ENCODE measurements around the gene SLC2A1. TPM values are rescaled to one million over a fixed set of nuclear protein-coding genes. Genes with fewer than 3 reads are reported as not detected.

SLC2A1 gene
- total RNA-seq, 1 donor from 2014 or later = 236 TPM

- H3K27ac Mint-ChIP-seq (ENCODE audit: unreplicated experiment) = peak overlapping the region; percentile 91
- no peak overlapping the region for H3K4me3 Mint-ChIP-seq (ENCODE audit: unreplicated experiment)
- TF ChIP-seq CTCF (IDR thresholded peaks at IDR 0.05) = no peak
- H3K4me1 Mint-ChIP-seq (ENCODE audit: unreplicated experiment) = peaks cover 60% of the 10 kb centered on the region
- H3K36me3 Mint-ChIP-seq (ENCODE audit: unreplicated experiment) = no peaks in the 10 kb centered on the region
- H3K9me3 Mint-ChIP-seq (ENCODE audit: unreplicated experiment) = no peaks in the 10 kb centered on the region
- DNase-seq (ENCODE audit: extremely low spot score, unreplicated experiment) = no peak
- H3K27me3 Mint-ChIP-seq (ENCODE audit: unreplicated experiment) = no peaks in the 10 kb centered on the region
Measured at GRCh38 chr1:42964044-42964812, 5.6 kb upstream of the SLC2A1 start.

- H3K4me3 Mint-ChIP-seq (ENCODE audit: unreplicated experiment) = peak overlapping the region; percentile 23
- H3K4me1 Mint-ChIP-seq (ENCODE audit: unreplicated experiment) = peaks cover 63% of the 10 kb centered on the region
- DNase-seq (ENCODE audit: extremely low spot score, unreplicated experiment) = no peak
Measured at GRCh38 chr1:42963378-42964043, 4.8 kb upstream of the SLC2A1 start.

GRCh38 chr1:42962641-42963377 lies 4.1 kb upstream of the SLC2A1 start:
- peak overlapping the region; percentile 91 for H3K27ac Mint-ChIP-seq (ENCODE audit: unreplicated experiment)
- H3K36me3 Mint-ChIP-seq (ENCODE audit: unreplicated experiment) = no peaks in the 10 kb centered on the region
- TF ChIP-seq CTCF (IDR thresholded peaks at IDR 0.05) = no peak
- no peaks in the 10 kb centered on the region for H3K27me3 Mint-ChIP-seq (ENCODE audit: unreplicated experiment)
- no peak for DNase-seq (ENCODE audit: extremely low spot score, unreplicated experiment)
- H3K9me3 Mint-ChIP-seq (ENCODE audit: unreplicated experiment) = no peaks in the 10 kb centered on the region
- peak overlapping the region; percentile 23 for H3K4me3 Mint-ChIP-seq (ENCODE audit: unreplicated experiment)
- peaks cover 63% of the 10 kb centered on the region for H3K4me1 Mint-ChIP-seq (ENCODE audit: unreplicated experiment)

More at GRCh38 chr1:42963378-42964043, 4.8 kb upstream of the SLC2A1 start:
- Mint-ChIP-seq H3K27me3 (ENCODE audit: unreplicated experiment) (no peaks in the 10 kb centered on the region), H3K36me3 (ENCODE audit: unreplicated experiment) (no peaks in the 10 kb centered on the region), H3K9me3 (ENCODE audit: unreplicated experiment) (no peaks in the 10 kb centered on the region), H3K27ac (ENCODE audit: unreplicated experiment) (peak overlapping the region; percentile 91)
- TF ChIP-seq CTCF (IDR thresholded peaks at IDR 0.05) = no peak

GRCh38 chr1:42961312-42962091 lies 2.8 kb upstream of the SLC2A1 start:
- no peaks in the 10 kb centered on the region for H3K27me3 Mint-ChIP-seq (ENCODE audit: unreplicated experiment)
- H3K4me3 Mint-ChIP-seq (ENCODE audit: unreplicated experiment) = peak overlapping the region; percentile 20
- peaks cover 59% of the 10 kb centered on the region for H3K4me1 Mint-ChIP-seq (ENCODE audit: unreplicated experiment)
- H3K36me3 Mint-ChIP-seq (ENCODE audit: unreplicated experiment) = peaks cover 5% of the 10 kb centered on the region
- no peak for TF ChIP-seq CTCF (IDR thresholded peaks at IDR 0.05)
- no peaks in the 10 kb centered on the region for H3K9me3 Mint-ChIP-seq (ENCODE audit: unreplicated experiment)
- peak overlapping the region; percentile 91 for H3K27ac Mint-ChIP-seq (ENCODE audit: unreplicated experiment)
- no peak for DNase-seq (ENCODE audit: extremely low spot score, unreplicated experiment)
